ENCODE measurements around the gene LAMB2. TPM values are rescaled to one million over a fixed set of nuclear protein-coding genes. Genes with fewer than 3 reads are reported as not detected.

The LAMB2 gene
- total and polyA plus RNA-seq, 10 of the 15 experiments (the other 5 are each of a cell fraction or from before 2014, with no cell fraction given): 0.13 to 3.2 (median 0.64) TPM; not detected in 3

- TF ChIP-seq BCL3 (IDR thresholded peaks at IDR 0.05; ENCODE audit: borderline replicate concordance, insufficient read depth, low read depth, low read length, poor library complexity, severe bottlenecking) (peak; percentile 40), ZBED1 (IDR thresholded peaks at IDR 0.05; ENCODE audit: borderline replicate concordance) (no peak), CTCF (IDR thresholded peaks at IDR 0.05 in 2 of 3, conservative IDR thresholded peaks at IDR 0.05 in 1 of 3; ENCODE audit: control insufficient read depth in 2 of 3, extremely low read depth in 1 of 3, insufficient read depth in 1 of 3, low read depth in 3 of 3, low read length in 3 of 3) (no peak), POLR2AphosphoS2 (IDR thresholded peaks at IDR 0.05; ENCODE audit: low read depth, low read length) (peak; percentile 69), CREM (IDR thresholded peaks at IDR 0.05; ENCODE audit: low read depth) (peak; percentile 87)
These were observed 12.3 kb downstream of the LAMB2 start, which contains the start of gene USP19 (continued) for GRCh38 chr3:49120438-49121131.

GRCh38 chr3:49120096-49120437, 12.8 kb downstream of the LAMB2 start:
- in situ Hi-C loops (cut with MboI) (no loop called here), intact Hi-C loops (cut with micrococcal nuclease; ENCODE audit: unreplicated experiment) (no loop called here)
- peak overlapping the region; percentile 79 for H3K27ac ChIP-seq (ENCODE audit: control insufficient read depth, insufficient read depth)
- peak overlapping the region; percentile 99 for H3K4me2 ChIP-seq (ENCODE audit: control insufficient read depth, insufficient read depth)
- DNase-seq (ENCODE audit: low read depth, low spot score): no peak
- peaks cover 10% of the 10 kb centered on the region for H3K4me1 ChIP-seq (ENCODE audit: control insufficient read depth, insufficient read depth, low read length)
- peak; percentile 50 for ATAC-seq
- no peaks in the 10 kb centered on the region for H3K27me3 ChIP-seq (replicated peaks in 1 of 2; ENCODE audit: control insufficient read depth in 2 of 2, insufficient read depth in 2 of 2, low read length in 1 of 2)
- ChIA-PET SMC1A (ENCODE audit: uncharacterized antibody, unreplicated experiment) (interaction anchor here (1.0 to 2.3 kb wide), 2 partner anchors 15 to 27 kb away, joined by 3 to 14 read pairs; partner anchors contain the start of gene QRICH1), CTCF (interaction anchor here (0.6 to 2.3 kb wide), 5 partner anchors 13 to 347 kb away, joined by 3 to 12 read pairs (median 4); partner anchors contain the start of gene QRICH1), RAD21 (ENCODE audit: unreplicated experiment) (interaction anchor here (1.2 kb wide), 1 partner anchor 27 kb away, joined by 16 read pairs; the partner anchor contains the start of gene QRICH1), POLR2A (interaction anchor here (0.5 to 2.6 kb wide), 7 partner anchors 14 to 131 kb away, joined by 3 to 15 read pairs (median 7); partner anchors contain the start of genes NDUFAF3, P4HTM and QRICH1)
- H3K4me3 ChIP-seq: peak overlapping the region; percentile 100
- 0% methylated on average over 9 of the region's 9 CpGs for WGBS (ENCODE audit: insufficient coverage, insufficient replicate concordance, low lambda C conversion rate, missing lambda C conversion rate)
- peak overlapping the region; percentile 85 for H3K9ac ChIP-seq (ENCODE audit: control insufficient read depth, insufficient read depth, low read length)
- H2AFZ ChIP-seq (ENCODE audit: control insufficient read depth, low read depth, low read length): no peak overlapping the region; the same call in 1 of the 2 replicates
- no peak for FAIRE-seq
- no peaks in the 10 kb centered on the region for H3K9me3 ChIP-seq (replicated peaks; ENCODE audit: control insufficient read depth, insufficient read depth, low read length)
- BruUV-seq (replicated peaks): no TSS peak
- no peaks in the 10 kb centered on the region for H4K20me1 ChIP-seq (ENCODE audit: control insufficient read depth, insufficient read depth)
- peaks cover 16 to 21% of the 10 kb centered on the region in 2 experiments; a peak in 3 of 4 replicates for H3K36me3 ChIP-seq (ENCODE audit: control insufficient read depth in 2 of 2, insufficient read depth in 2 of 2, low read length in 1 of 2)
- peaks cover 15% of the 10 kb centered on the region for H3K79me2 ChIP-seq (ENCODE audit: control insufficient read depth, insufficient read depth, low read length)
- TF ChIP-seq SUPT20H (IDR thresholded peaks at IDR 0.05; ENCODE audit: borderline replicate concordance, control insufficient read depth, low read depth, low read length) (no peak), POLR2AphosphoS2 (IDR thresholded peaks at IDR 0.05; ENCODE audit: low read depth, low read length) (no peak), HDGF (IDR thresholded peaks at IDR 0.05) (no peak), SMARCA5 (IDR thresholded peaks at IDR 0.05) (no peak), E4F1 (IDR thresholded peaks at IDR 0.05; ENCODE audit: borderline replicate concordance, partially characterized antibody) (no peak), ZZZ3 (IDR thresholded peaks at IDR 0.05; ENCODE audit: control insufficient read depth, insufficient read length, low read depth) (no peak), RFX5 (IDR thresholded peaks at IDR 0.05; ENCODE audit: low read depth, low read length) (no peak), HSF1 (IDR thresholded peaks at IDR 0.05; ENCODE audit: low read depth, low read length) (no peak)
